Activated T-cell treated with anti-CD3 and anti-CD28 coated beads for 48 hours (primary cell): ENCODE data around the gene SYNPO2.

Experiments used
- DNase-seq: peaks from one replicate; pipeline ENCODE4 v3.0.0-alpha.2; 2020; ENCODE audit warnings: low read depth

Gene SYNPO2

DNA sequence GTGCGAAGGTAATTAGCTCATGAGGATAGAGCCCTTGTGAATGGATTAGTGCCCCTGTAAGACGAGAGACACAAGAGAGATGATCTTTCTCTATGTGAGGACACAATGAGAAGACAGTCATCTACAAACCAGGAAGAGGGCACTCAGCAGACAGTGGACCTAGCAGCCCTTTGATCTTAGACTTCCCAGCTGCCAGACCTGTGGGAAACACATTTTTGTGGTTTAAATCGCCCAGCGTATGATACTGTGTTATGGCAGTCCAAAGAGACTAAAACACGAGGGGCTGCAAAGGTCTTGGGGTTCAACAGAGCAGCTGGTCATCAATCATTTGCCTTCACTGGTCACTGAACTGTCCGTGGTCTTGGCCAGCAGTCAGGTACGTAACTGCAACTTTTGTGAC is 9.2 kb upstream of the SYNPO2 start:
- DNase-seq, result no peak

DNA sequence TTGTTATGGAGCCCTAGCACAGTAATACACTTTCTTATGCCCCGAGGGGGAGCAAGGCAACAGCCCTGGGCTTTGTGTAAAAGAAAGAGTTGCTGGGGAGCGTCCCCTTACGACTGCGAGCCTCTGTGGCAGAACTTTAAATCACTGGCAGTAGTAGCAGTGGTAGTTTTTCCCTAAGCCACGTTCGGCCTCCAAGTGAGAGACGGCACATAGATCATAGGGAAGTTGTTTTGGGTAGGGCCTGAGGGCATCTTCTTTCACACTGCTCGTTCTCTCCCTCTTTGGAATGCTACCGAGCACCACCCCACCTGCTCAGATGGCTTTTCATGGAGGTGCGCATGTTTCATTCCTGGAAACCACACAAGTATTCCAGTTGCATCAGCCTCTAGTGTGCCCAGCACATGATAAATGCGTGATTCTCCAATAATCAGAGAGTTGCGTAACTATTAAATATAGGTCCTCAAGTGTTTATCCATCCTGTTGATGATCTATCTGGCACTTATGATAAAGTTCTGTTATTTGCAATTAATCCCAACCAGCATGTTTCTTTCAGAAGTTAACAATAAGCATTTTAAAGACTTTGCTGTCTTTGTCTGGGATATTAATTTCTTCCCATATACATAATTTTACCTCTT is 7.0 kb upstream of the SYNPO2 start:
- DNase-seq, result no peak

DNA sequence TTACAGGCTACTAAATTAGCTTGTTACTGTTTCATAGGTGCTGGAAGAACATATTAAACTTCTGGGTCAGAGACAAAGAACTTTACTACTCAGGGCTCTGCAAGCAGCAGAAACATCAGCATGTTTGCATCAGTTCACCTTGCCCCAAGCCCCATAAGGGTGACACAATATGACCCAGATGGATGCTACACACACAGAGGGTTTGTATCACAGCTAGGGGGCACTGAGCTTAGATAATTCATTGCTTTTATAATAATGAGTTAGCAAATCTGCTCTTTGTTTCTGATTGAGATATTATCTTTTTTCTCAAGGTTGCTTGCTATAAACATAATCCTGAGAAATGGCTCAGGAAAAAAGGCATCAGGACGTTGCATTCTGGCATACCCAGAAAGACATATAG is 4.8 kb upstream of the SYNPO2 start:
- no peak for DNase-seq

DNA sequence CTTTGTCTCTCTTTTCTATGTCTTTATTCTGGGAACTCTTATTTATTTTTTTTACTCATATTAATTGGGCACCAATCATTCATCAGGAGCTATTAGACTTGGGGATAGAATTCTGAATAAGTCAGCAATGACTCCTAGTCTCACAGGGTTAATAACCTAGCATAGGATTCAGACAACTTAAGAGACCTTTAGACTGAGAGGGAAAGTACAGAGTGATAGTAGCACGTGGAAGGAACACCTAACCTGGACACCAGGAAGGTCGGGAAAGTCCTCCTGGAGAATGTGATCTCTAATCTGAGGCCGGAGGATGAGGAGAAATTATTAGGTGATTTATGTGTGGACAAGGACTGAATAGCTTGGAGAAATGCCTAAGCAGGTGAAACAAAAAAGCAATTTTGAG is 3.9 kb upstream of the SYNPO2 start:
- no peak for DNase-seq

DNA sequence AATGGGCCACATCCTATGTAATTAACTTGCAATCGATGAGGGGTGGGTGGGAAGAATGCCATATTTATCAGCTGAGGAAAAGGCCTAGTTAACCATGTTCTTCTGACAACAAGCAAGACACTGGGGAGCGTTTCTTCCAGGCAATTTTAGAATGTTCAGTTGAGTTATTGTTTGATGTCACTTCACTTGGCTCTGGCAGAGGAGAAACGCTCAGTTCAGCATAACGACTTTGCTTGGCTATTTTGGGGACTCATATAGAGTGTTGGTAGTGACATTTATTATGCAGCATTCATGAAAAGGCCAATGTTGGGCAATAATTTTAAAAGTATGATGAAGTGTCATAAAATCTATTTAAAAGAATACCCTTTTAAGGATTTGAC is 648 bp downstream of the SYNPO2 start:
- no peak for DNase-seq

DNA sequence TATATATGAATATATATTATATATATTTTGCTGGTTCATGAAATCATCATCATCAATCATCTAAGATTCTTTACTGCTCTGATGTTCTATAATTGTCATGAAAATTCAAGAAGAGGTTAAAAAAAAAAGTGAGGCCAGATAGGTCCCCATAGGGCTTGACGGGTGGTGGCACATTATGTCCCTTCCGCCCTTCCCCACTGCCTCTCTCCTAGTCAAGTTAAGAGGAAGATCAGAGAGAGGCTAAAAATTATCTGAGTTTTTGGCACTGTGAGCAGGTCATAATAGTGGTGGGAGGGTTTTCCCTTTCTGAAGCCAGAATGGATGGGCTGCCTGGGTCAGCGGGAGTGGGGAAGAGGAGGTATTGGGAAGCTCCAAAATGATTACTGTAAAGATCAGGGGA is 5.4 kb downstream of the SYNPO2 start:
- no peak for DNase-seq

DNA sequence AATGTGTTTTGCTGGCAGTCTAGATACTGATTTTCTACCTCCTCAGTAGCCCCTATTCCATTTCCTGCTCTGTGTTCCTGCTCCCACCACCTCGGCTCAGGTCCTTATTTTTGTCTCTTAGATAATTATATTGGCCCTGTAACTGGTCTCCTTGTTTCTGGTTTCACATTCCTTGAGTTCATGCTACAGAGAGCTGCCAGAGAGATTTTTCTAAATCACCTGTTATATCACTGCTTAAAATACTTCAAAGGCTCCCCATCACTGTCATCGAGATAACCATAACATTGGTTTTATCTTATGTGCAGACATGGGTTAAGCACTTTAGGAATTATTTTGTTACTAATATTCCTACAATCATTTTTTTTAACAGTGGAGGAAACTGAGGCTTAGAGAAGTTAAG is 9.6 kb downstream of the SYNPO2 start:
- DNase-seq, result no peak

DNA sequence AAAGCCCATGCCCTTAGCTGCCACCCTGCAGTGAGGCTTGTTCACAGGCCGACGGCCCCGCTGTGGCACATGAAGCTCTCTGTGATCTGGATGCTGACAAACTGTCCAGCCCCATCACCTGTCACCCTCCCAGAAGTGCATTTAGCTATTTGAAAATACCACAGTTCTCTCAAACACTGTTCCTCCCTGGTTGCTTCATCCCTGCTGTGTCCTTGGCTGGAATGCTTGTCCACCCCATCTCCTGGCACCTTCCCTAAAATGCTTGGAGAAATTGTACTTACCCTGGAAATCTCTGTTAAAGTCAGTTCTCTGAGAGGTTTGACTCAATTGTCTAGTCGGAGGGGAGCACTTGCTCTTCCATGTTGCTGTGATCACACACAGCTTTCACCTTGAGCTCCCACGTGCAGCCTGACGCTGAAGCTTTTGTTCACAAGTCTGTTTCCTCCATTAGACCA is 10.1 kb downstream of the SYNPO2 start:
- DNase-seq, result no peak

DNA sequence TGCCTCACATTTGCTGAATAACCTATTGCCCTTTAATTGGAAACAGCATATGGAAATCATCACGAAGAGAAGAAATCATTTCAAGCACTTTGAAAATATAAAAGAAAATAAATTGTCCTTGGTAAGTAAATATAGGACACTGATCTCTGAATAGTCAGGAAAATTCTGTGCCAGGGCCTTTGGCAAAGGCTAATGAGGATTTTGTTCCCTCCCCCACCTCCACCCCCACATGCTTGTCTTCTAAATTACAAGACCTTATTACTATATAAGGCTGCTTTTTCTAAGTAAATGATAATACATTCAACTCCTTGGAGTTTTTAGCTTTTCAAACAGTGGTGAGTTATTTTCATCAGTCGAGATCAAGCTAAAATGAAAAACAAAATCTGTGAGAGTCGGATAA is 15.8 kb downstream of the SYNPO2 start:
- no peak for DNase-seq

DNA sequence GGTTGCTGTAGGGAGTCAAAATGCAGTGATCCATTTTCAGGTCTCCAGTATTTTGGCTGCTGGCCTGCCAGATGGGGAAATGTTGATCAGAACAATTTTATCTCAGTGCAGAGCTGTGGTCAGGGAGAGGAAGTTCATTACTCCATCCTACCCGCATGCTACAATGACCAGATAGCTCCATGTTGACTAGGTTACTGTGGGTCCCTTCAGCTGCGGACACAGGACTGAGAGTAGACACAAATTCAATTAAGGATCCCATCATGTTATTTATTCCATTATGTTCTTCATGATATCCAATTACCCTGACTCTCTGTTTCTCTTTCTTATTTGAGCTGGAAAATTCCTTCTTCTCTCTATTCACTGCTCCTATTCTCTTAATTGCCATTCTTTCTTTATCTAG is 16.3 kb downstream of the SYNPO2 start:
- no peak for DNase-seq

DNA sequence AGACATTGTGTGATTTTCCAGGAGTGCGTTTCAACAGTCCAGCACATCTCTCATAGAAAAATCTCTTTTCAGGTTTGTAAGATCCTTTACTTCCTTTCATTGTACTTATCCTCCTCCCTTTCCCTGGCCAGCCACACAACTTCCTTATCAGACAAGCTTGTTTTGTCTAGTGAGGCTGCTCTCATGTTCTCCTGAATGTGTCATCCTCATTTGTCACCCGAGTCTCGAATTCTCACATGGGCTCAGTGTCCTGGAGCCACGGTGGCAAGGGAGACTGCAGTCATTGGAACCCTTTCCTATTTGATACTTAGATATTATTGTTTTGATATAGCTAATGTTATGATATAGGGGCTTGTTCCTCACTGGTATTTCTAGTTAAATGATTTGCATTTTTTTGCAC is 16.9 kb downstream of the SYNPO2 start:
- no peak for DNase-seq

DNA sequence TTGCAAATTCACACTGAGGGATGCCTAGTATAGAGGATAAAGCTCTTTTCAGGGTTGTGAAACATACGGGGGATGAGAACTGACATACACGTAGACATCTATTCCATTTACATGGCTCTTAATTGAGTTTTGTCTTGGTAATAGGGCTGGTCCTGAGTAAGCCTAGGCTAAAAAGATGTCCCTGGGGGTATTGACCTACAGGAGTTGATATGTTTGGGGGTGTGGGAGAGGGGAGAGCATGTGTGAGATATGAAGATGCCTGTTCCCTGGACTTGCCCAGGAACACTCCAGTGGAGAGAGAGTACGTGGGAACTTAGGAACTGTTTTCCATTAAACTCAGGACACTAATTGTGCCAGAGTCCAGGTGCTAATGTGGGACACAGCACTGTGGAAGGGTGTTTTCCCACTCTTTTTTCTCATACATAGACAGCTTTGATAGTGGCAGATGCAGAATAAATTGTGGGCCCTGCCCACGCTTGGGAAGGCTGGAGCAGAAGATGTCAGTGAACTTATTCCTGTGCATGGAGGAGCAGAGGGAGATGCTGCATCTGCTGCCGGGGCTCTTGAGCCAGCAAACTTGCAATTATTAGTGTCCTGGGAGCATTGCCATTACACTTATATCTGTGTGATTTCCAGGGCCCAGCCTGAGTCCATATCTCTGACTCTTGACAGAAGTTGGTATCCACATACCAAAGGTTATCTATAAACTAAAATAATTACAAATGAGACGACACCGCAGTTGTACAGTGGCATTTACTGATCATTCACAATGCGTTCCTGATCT is 20.7 kb downstream of the SYNPO2 start:
- DNase-seq, result no peak

DNA sequence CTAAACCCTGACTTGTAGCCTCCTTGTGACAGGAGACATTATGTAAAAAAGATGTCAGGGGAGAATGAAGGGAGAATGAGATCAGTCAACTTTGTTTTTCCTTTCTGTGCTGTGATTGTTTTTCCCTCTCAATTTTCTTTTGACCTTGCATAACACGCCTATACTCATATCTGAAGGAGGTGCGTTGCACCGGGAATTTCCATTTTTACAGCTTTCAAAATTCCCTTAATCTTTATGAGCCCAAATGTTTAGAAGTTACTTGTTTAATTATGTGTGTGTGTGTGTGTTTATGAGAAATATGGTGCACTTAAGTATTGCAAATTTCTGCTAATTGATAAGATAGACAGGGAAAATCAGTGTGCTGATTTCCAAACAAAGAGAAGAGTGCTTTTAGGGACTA is 21.6 kb downstream of the SYNPO2 start:
- no peak for DNase-seq

DNA sequence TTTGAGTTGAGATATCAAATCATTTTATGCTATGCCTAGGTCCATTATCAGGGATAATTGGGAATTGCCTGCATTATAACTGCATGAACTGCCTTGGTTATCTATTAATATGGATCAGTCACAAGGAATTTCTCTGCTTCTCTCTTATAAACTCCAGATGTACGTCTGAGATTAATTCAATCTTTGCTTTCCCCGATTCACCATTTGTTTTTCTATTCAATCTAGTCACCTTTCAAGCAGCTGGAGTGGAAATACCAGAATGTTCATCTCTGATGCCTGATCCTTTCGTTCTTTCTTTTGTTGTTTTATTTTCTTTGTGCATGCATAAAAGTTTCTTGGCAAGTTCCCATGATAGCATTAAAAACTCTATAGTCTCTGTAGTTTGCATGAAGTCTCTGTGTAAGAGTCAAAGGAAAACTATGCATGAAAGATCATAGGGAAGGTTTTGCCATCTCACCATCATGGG is 22.6 kb downstream of the SYNPO2 start:
- DNase-seq, result no peak

DNA sequence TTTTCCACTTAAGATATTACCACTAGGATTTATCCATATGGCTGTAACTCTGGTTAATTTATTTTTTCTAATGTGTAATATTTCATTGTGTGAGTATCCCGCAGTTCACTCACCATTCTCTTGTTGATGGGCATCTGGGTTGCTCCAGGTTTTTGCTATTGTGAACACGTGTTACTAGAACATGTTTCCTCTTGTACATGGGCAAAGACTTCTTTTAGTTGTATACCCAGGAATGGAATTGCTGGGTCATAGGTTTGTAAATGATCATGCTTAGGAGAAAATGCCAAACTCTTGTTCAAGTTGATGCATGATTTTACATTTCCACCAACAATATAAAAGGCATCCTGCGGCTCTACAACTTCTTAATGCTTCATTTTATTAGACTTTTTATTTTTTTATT is 26.8 kb downstream of the SYNPO2 start:
- DNase-seq, result no peak

DNA sequence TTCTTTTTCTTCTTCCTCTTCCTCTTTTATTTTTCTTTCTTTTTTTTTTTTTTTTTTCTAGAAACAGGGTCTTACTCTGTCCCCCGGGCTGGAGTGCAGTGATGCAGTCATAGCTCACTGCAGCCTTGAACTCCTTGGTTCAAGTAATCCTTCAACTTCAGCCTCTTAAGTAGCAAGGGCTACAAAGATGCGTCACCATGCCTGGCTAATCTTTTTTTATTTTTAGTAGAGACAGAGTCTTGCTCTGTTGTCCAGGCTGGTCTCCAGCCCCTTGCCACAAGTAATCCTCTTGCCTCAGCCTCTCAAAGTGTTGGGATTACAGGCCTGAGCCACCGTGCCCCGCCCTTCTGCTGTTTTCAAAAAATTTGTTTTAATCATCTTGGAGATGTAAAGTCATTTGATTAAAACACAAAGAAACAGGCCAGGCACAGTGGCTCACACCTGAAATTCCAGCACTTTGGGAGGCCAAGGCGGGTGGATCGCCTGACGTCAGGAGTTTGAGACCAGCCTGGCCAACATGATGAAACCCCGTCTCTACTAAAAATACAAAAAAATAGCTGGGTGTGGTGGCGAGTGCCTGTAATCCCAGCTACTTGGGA is 28.1 kb downstream of the SYNPO2 start:
- DNase-seq, result no peak

DNA sequence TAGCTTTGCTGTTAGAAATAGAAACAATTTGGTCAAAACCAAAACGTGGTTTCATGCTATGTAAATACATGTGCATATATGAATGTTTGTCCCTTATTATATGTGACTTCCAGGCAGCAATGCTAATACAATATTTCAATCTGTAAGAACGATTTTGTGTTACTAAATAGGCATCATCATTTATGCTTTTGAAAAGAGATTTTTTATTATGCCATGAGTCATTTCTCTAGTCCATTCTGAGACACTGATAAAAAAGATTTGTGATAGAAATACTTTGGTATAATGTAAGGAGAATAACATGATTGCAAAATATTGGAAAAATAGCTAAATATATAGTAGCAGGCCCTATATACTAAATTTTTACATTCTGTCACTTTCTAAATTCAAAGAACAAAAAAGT is 28.9 kb downstream of the SYNPO2 start:
- no peak for DNase-seq

DNA sequence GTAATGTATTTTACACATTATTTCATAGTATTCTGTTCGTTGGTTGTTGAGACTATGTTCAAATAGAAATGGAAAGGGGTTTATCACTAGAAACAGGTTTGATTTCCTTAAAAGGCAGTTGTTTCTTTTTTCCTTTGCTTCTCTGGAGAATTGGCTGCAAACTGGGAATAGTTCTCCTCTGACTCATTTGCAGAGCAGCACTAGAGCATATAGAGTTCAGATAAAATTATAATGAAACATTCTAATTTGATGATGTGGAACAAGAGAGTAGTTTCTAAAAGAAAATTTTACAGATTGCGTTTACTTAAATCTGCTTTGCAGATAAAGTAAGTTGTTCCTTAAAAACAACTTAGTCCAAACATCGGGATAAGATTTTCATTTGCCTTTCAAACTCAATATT is 29.7 kb downstream of the SYNPO2 start:
- DNase-seq, result no peak

DNA sequence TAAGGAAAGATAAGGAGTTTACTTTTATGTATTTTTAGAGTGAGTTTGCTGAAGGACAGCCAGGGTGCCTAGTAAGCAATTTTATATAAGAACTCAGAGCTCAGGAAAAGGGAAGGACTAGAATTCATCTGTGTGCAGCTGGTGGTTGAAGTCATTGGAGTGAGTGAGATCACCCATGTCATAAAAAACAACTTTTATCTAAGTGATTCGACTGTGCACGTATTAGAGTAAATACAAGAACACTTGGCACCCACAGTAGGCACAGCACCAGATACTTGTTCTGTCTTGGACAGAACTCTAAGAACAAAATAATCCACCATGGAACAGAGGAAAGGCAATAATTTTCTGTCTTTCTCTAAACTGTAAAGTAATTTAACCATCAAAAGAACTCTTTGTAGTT is 31.6 kb downstream of the SYNPO2 start:
- DNase-seq, result no peak

DNA sequence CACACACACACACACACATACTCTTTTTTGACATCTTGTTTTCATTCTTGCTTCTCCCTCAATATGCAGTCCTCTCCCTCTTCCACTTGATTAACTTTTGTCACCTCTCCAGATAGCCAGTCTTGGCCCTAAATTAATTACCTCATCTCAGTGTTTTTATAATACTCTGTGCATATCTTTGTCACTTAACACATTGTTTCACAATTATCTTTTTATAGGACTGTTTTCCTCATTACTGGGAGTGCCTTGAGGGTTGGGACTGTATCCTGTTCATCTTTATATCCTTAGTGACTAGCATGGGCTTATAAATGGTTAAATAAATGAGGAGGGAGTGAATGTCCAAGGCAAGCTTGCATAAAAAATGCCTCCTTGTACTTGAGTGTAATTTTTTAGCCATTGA is 33.1 kb downstream of the SYNPO2 start:
- DNase-seq, result no peak

DNA sequence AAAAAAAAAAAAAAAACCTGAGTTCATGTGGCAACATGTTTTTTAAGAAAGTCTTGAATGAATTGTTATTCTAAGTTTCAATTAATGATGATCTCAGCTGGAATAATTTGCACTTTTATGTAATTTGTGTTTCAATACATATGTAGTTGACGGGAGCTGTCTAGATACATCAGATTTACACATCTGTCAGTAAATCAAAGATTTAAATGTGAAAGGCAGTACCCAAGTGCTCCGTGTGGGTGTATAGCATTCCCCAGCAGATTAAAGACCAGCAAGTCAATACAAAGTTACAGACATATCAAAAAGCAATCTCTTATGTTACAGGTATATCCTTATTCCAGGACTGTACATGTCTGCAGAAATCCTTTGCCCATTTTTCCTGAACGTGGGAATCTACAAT is 35.2 kb downstream of the SYNPO2 start:
- no peak for DNase-seq

DNA sequence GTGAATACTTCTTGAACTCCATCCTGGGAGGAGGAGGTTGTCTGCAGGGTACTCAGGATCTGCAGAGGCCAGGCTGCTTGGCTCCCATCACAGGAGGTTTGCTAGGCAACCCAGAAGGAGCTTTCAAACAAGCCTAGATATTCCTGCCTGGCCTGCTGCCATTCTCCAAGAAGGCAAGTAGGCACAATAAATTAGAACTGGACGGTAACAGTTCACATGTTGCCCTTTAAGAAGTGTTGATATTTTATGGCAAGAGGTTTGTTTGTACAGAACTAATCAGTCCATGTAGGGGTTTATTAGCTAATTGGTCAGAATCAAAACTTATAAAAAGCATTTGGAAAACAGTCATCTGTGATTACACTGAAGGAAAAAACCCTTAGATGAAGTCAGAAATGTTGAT is 39.3 kb downstream of the SYNPO2 start:
- no peak for DNase-seq

DNA sequence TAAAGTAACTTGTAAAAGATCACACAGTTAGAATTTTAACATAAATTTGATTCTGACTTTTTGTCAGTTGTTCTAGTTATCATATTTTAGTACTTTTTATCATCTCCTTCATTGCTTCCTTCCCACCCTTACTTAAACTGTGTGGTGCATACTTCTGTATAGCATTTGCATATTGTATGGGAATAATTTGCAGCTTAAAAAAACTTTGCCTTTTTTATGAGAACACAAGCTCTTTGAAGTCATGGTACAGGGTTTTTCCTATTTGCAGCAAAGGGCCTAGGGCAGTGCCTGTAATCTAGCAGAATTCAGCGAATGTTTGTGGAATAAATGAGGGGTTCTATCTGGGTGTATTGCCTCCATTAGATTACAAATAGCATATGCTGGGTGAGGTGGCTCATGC is 41.6 kb downstream of the SYNPO2 start:
- DNase-seq, result no peak

DNA sequence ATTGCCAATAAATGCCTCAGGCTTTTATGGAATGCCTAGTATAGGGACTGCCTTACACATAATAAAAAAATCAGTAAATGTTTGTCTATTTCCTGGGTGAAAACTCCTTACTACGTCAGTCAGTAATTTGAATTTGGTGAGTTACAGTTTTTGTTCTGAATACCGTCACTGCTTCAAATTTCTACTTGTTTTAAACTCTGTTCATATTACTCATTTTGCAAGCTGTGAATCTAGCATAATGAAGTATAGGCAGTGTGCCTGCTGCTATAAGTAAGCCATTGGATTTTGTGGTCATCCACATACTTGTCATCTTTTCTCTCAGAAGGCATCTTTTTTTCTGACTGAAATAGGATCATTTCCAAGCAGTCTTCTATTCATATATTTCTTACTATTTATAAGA is 43.1 kb downstream of the SYNPO2 start:
- no peak for DNase-seq
